SK-N-SH (cell line): ENCODE measurements around the gene PSMF1. TPM values are rescaled to one million over a fixed set of nuclear protein-coding genes. Genes with fewer than 3 reads are reported as not detected.

ENCODE experiments used
- CTCF ChIA-PET: fragments of 300-600, 350-600 bp; formaldehyde crosslinking; extraction: SDS; loops from one replicate; lab custom pipeline; 2021; lab: Yijun Ruan, JAX
- POLR2A ChIA-PET: fragments of 350-600 bp; sonication (Branson Sonifier 250); formaldehyde crosslinking; extraction: SDS; loops from one replicate; lab custom pipeline; 2020; ENCODE audit warnings: antibody characterized with exemption, inconsistent platforms; lab: Yijun Ruan, JAX
- DNase-seq: peaks from one replicate; pipeline ENCODE4 v3.0.0; 2012
- H2AFZ ChIP-seq: fragments of 200-600 bp; sonication (generic); 2 replicates; pipeline ENCODE4 v1.8.1; 2016; ENCODE audit warnings: antibody characterized with exemption, mild to moderate bottlenecking, low read depth
- H3F3A ChIP-seq: fragments of 200-600 bp; sonication (generic); replicated peaks from 2 replicates; pipeline ENCODE3; 2016; ENCODE audit warnings: antibody characterized with exemption, mild to moderate bottlenecking; ENCODE audit not compliant: insufficient read depth
- H3K27ac ChIP-seq, 2 experiments: fragments of 200-500 bp in 1 of 2; fragments of 200-600 bp in 1 of 2; sonication (Bioruptor generic) in 1 of 2; sonication (generic), shearing (Covaris generic) in 1 of 2; 2 replicates each; pipeline versions ENCODE4 v1.5.1 to v1.6.1; 2014 to 2016; ENCODE audit warnings: low read depth in 2 of 2, inconsistent platforms in 1 of 2, low read length in 1 of 2, mild to moderate bottlenecking in 1 of 2, mixed read lengths in 1 of 2
- H3K27me3 ChIP-seq: fragments of 200-600 bp; sonication (generic), shearing (Covaris generic); 2 replicates; pipeline ENCODE4 v1.6.1; 2016; ENCODE audit warnings: mixed run types; ENCODE audit not compliant: insufficient read depth
- H3K36me3 ChIP-seq, 2 experiments: fragments of 200-500 bp in 1 of 2; fragments of 200-600 bp in 1 of 2; sonication (Bioruptor generic) in 1 of 2; sonication (generic) in 1 of 2; replicated peaks in 1 of 2; 2 replicates each; pipeline versions ENCODE3 to v1.5.1; 2014 to 2016; ENCODE audit warnings: low read length in 1 of 2, mild to moderate bottlenecking in 1 of 2; ENCODE audit not compliant: insufficient read depth in 2 of 2, control insufficient read depth in 1 of 2
- H3K4me1 ChIP-seq, 2 experiments: fragments of 200-500 bp in 1 of 2; fragments of 200-600 bp in 1 of 2; sonication (Bioruptor generic) in 1 of 2; sonication (generic), shearing (Covaris generic) in 1 of 2; 2 replicates each; pipeline versions ENCODE4 v1.5.1 to v1.6.1; 2014 to 2016; ENCODE audit warnings: low read depth in 1 of 2, low read length in 1 of 2, mixed run types in 1 of 2; ENCODE audit not compliant: insufficient read depth in 2 of 2, control insufficient read depth in 1 of 2
- H3K4me2 ChIP-seq: fragments of 200-600 bp; sonication (generic), shearing (Covaris generic); 2 replicates; pipeline ENCODE4 v1.6.1; 2017; ENCODE audit warnings: mixed run types
- H3K4me3 ChIP-seq, 2 experiments: fragments of 200-500 bp in 1 of 2; fragments of 200-600 bp in 1 of 2; sonication (Bioruptor generic) in 1 of 2; sonication (generic), shearing (Covaris generic) in 1 of 2; 2 replicates each; pipeline versions ENCODE4 v1.5.1 to v1.8.1; 2014 to 2016; ENCODE audit warnings: low read depth in 2 of 2, inconsistent platforms in 1 of 2, low read length in 1 of 2, mild to moderate bottlenecking in 1 of 2, mixed read lengths in 1 of 2, moderate library complexity in 1 of 2
- H3K79me2 ChIP-seq: fragments of 200-600 bp; sonication (generic); 2 replicates; pipeline ENCODE4 v1.8.1; 2017; ENCODE audit warnings: mild to moderate bottlenecking; ENCODE audit not compliant: insufficient read depth
- H3K9ac ChIP-seq: fragments of 200-600 bp; sonication (generic); 2 replicates; pipeline ENCODE4 v1.6.1; 2017; ENCODE audit warnings: mixed run types
- H3K9me2 ChIP-seq: fragments of 200-600 bp; sonication (generic); 2 replicates; pipeline ENCODE4 v1.6.1; 2017; ENCODE audit warnings: mixed run types
- H3K9me3 ChIP-seq: fragments of 200-600 bp; sonication (generic); 2 replicates; pipeline ENCODE4 v1.6.1; 2017; ENCODE audit warnings: mixed run types, mild to moderate bottlenecking, moderate library complexity
- H4K20me1 ChIP-seq: fragments of 200-600 bp; sonication (generic); 2 replicates; pipeline ENCODE4 v1.6.1; 2017; ENCODE audit warnings: mild to moderate bottlenecking, mixed run types; ENCODE audit not compliant: insufficient read depth
- CHD2 ChIP-seq: fragments of 150-350 bp; IDR thresholded peaks from 2 replicates; pipeline ENCODE4 v1.6.1; 2018; ENCODE audit warnings: low read length; ENCODE audit not compliant: partially characterized antibody
- FOXJ3 ChIP-seq: sonication (generic); formaldehyde crosslinking; IDR thresholded peaks from 2 replicates; pipeline ENCODE4 v1.5.1; 2020; ENCODE audit warnings: mild to moderate bottlenecking, missing genetic modification reagents
- MEF2A ChIP-seq: IDR thresholded peaks from 2 replicates; pipeline ENCODE4 v1.4.0; 2012; ENCODE audit warnings: low read depth, borderline replicate concordance
- NFIC ChIP-seq: IDR thresholded peaks from 2 replicates; pipeline ENCODE4 v1.4.0; 2012; ENCODE audit warnings: borderline replicate concordance
- RAD21 ChIP-seq: IDR thresholded peaks from 2 replicates; pipeline ENCODE4 v1.6.1; 2012; ENCODE audit warnings: mild to moderate bottlenecking, low read length
- RCOR1 ChIP-seq: fragments of 150-350 bp; IDR thresholded peaks from 2 replicates; pipeline ENCODE4 v1.6.1; 2017; ENCODE audit warnings: antibody characterized with exemption, low read length
- REST ChIP-seq: IDR thresholded peaks from 2 replicates; pipeline ENCODE4 v1.6.1; 2012; ENCODE audit warnings: mild to moderate bottlenecking, low read depth, low read length, moderate library complexity
- RXRA ChIP-seq: IDR thresholded peaks from 2 replicates; pipeline ENCODE4 v1.4.0; 2012; ENCODE audit warnings: low read depth, mild to moderate bottlenecking, borderline replicate concordance
- SIN3A ChIP-seq: IDR thresholded peaks from 2 replicates; pipeline ENCODE4 v1.6.1; 2012; ENCODE audit warnings: low read depth, mild to moderate bottlenecking, low read length, moderate library complexity, borderline replicate concordance
- SMC3 ChIP-seq: IDR thresholded peaks from 2 replicates; pipeline ENCODE4 v1.6.1; 2012; ENCODE audit warnings: low read depth, low read length, improper control_type of control experiment
- TAF1 ChIP-seq: IDR thresholded peaks from 2 replicates; pipeline ENCODE4 v1.6.1; 2012; ENCODE audit warnings: low read depth, mild to moderate bottlenecking, low read length, moderate library complexity, borderline replicate concordance
- TCF12 ChIP-seq: IDR thresholded peaks from 2 replicates; pipeline ENCODE4 v1.4.0; 2012
- WGBS: methylation state at CpG from one replicate; pipeline ENCODE4 v1.1.6; 2017; ENCODE audit warnings: low lambda C conversion rate; 5-methylcytosine and 5-hydroxymethylcytosine counted together
- polyA plus RNA-seq, 3 experiments: library from polyadenylated mRNA; depleted of rRNA; stranded (reverse); fragments of >200 nt; gene quantifications; 2 replicates each; pipeline ENCODE4 v1.2.3, GENCODE V29; 2012
- TF ChIP-seq, protein P1 (sequence below): fragments of 150-350 bp; IDR thresholded peaks from 2 replicates; pipeline ENCODE4 v1.6.1; 2016; ENCODE audit warnings: mild to moderate bottlenecking, low read depth, low read length
- TF ChIP-seq, protein P2 (sequence below): IDR thresholded peaks from 2 replicates; pipeline ENCODE4; 2012

PSMF1 gene
- polyA plus RNA-seq, 1 of the 3 experiments (the other 2 are of a cell fraction): 103 TPM

DNA sequence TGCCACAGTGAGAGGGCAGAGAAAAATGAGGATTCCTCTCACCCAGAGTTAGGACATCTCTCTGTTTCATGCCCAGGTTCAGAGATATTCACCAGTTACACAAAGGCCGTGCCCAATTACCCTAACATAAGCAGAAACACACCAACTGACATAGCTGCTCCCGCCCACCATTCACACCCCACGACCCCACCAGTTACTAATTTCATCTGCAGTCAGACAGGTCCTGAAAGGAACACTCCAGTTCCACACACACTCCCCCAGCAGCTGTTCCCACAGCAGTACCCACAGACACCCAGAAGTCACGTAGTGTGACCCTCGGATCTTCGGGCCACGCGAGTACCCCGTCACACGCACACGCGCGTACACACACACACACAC, 65.8 kb downstream of the PSMF1 start:
- Histone ChIP-seq H3K9me2 (no peaks in the 10 kb centered on the region), H3K4me1 (peaks cover 0 to 3% of the 10 kb centered on the region in 2 experiments; a peak in 1 of 4 replicates), H2AFZ (no peak overlapping the region), H3K36me3 (no peaks in the 10 kb centered on the region), H3K79me2 (no peaks in the 10 kb centered on the region), H3K27ac (no peak overlapping the region), H4K20me1 (no peaks in the 10 kb centered on the region), H3K9me3 (no peaks in the 10 kb centered on the region), H3K4me2 (0 out of 2 replicates have a peak overlapping the region, but pooled peaks have one; percentile 74), H3F3A (no peaks in the 10 kb centered on the region), H3K4me3 (peak overlapping the region; percentile 48 to 50; a peak in 1 of 4 replicates), H3K27me3 (no peaks in the 10 kb centered on the region), H3K9ac (no peak overlapping the region)
- no peak for TF ChIP-seq TCF12
- TF ChIP-seq SIN3A: no peak
- TF ChIP-seq SMC3: no peak
- no peak for TF ChIP-seq MEF2A
- TF ChIP-seq, protein P1, sequence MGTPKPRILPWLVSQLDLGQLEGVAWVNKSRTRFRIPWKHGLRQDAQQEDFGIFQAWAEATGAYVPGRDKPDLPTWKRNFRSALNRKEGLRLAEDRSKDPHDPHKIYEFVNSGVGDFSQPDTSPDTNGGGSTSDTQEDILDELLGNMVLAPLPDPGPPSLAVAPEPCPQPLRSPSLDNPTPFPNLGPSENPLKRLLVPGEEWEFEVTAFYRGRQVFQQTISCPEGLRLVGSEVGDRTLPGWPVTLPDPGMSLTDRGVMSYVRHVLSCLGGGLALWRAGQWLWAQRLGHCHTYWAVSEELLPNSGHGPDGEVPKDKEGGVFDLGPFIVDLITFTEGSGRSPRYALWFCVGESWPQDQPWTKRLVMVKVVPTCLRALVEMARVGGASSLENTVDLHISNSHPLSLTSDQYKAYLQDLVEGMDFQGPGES: no peak
- no peak for TF ChIP-seq RAD21
- no peak for TF ChIP-seq TAF1
- no peak for TF ChIP-seq REST
- TF ChIP-seq CHD2: no peak
- no peak for TF ChIP-seq NFIC
- TF ChIP-seq, protein P2, sequence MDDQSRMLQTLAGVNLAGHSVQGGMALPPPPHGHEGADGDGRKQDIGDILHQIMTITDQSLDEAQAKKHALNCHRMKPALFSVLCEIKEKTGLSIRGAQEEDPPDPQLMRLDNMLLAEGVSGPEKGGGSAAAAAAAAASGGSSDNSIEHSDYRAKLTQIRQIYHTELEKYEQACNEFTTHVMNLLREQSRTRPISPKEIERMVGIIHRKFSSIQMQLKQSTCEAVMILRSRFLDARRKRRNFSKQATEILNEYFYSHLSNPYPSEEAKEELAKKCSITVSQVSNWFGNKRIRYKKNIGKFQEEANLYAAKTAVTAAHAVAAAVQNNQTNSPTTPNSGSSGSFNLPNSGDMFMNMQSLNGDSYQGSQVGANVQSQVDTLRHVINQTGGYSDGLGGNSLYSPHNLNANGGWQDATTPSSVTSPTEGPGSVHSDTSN: no peak
- TF ChIP-seq FOXJ3 (CRISPR knock-in tag): no peak
- no peak for TF ChIP-seq RCOR1
- no peak for TF ChIP-seq RXRA
- peak; percentile 39 for DNase-seq
- ChIA-PET CTCF (interaction anchor here (0.6 to 3.6 kb wide), 7 partner anchors 13 to 366 kb away, joined by 3 to 20 read pairs (median 6); partner anchors contain the start of gene NSFL1C), POLR2A (no interaction called here)
- 78% methylated on average over 13 of the region's 13 CpGs for WGBS
